Measurements from ENCODE around the gene MAN1C1.
A peak's percentile ranks its signal among the peaks of the same experiment; 100 is the strongest.

Gene MAN1C1

DNA sequence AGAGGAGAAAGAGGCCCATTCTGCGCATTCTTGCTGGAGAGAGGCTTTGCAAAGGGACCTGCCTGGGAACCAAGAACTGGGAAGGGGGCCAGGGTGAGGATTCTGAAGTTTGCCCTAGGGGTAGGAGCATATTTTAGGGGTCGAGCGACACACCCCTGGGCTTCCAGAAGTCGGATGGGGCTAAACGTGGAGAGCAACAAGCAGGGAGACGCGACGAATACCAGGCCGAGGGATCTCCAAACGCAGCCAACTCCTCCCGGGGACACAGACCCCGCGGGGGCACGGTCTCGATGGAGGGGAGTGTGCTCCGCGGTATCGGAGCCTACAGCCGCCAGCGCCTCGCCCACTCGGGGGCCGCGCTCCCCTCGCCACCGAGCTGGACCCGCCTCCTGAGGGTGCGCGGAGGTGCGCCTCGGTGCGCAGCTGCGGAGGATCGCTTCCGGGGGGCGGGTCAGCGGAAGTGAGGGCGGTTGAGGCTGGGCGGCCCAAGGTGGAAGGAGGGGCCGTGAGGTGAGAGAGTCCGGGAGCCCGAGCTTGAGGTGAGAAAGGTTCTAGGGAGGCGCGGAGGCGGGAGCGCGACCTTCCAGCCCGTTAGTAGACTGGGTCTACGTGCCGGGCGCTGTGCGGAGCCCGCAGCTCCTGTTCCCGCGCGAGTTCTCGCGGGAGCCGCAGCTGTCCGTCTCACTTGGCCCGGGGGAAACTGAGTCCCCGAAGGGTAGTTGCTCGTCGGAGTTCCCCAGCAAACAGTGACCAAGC lies 203.1 kb downstream of the MAN1C1 start, which contains the start of gene MTFR1L:
MTFR1L (plus strand) TSS at position 464 of the 756 bp plus-strand sequence. CDS start 3,151 bp downstream, outside the sequence.
- DNase-seq, result peak; percentile 91

DNA sequence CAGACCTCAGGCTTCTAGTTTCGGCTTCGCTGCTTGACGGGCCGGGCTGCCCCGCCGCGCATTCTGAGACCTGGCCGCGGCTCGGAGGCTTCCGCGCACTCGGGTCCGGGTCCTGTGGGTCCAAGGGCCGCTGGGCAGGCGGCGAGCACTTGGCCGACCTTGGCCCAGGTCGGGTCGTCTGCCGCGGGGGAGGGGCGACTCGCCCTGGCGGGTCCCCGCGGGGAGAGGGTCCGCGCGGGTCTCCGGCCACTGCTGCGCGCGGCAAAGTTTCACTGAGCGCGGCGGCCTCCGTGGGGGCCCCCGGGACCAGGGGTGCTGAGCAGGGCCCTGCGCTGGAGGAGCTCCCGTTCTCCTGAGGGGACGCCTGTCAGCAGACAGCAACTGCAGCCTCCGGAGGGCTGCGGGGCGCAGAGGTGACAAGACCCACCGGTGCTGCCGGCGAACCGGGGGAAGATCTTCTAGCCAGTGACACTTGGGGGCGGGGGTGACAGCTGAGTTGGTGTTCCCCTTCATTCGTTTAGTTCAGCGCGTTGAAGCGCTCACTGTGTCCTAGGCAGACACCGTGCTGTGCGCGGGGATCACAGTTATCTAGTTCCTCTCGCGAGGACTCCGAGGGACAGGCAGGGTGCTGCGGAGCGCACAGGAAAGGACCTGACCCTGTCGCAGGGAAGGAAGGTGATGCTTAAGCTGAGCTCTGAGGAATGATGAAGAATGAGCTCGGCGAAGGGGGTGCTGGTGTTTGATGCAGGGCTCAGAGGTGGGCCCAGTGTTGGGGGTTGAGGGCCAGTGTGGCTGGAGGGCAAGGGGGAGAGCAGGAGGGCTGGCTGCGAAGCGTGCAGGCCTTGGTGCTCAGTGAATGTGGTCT lies 203.9 kb downstream of the MAN1C1 start:
- peak; percentile 79 for DNase-seq

DNA sequence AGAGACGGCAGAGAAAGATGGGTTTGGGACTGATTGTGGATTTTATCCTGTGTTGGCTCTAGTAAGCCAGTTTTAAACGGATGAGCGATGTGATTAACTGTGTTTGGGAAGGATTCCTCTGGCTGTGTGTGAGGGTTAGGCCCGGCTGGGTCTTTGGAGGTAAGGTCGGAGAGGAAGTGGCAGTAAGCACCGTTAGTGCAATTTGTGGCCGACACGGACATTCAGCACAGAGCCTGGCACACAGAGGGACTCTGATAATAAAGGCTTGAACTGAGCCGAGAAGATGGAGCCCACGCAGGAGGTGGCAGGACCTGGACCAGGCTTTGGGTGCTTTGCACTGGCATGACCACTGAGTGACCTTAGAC lies 204.5 kb downstream of the MAN1C1 start:
- peak; percentile 68 for DNase-seq

DNA sequence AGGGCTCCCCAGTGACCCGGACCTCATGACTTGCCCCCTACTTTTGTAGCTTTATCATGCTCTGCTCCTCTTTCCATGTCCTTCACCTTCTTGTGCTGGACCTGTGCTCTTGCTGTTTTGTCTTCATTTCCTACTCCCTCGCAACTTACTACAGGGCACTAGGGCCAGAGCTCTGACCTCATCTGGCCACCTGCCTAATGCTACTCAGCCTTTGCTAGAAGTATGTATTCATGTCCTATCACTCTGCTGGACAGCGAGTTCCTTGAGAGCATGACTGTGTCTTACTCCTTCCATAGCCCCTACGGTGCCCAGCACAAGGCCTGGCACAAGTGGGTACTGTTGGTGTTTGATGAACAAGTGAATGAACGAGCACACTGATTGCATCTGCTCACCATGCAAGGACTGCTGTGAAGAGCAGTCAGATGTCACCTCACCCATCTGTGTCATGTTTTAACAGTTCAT lies 205.1 kb downstream of the MAN1C1 start:
- DNase-seq, result no peak

DNA sequence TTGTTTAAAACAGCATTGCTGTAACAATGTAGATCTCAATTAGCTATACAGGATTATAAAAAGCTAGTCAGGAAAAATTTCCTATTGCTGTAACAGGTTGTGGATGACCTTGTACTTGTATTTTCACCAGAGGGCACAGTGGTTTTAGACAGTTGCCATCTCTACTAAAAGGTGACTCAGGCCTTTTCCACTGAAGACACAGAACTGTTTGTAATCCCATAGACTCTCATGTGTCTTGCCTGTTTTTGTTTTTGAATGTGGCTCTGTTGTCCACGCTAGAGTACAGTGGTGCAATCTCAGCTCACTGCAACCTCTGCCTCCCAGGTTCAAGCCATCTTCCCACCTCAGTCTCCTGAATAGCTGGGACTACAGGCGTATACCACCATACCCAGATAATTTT lies 209.0 kb downstream of the MAN1C1 start:
- DNase-seq, result no peak

DNA sequence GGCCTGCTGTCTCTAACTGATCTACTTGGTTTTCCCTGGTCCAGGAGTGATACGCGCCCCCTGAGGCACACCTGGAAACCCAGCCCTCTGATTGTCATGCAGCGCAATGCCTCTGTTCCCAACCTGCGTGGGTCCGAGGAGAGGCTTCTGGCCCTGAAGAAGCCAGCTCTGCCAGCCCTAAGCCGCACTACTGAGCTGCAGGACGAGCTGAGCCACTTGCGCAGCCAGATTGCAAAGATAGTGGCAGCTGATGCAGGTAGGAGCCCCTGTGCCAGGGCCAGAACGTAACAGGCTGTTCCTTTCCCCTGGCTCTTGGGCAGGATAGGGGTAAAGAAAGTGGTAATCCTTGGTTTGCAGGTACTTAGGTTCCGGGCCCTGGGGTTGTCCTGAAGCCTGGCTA lies 210.0 kb downstream of the MAN1C1 start:
- DNase-seq, result no peak

DNA sequence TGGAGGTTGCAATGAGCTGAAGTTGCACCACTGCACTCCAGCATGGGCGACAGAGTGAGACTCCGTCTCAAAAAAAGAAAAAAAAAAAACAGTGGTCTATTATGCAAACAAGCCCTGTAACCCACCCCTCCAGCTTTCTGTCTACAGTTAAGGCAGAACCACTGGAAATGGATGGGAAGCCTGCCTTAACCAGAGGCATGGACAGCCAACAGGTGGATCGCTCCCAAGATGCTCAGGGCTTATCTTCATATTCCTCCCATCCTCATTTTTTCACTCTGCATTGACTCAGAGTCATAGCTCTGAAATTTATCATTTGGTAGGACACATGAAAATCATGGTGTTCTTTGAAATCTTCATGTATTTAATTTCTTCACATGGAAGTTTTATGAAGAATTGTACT lies 211.9 kb downstream of the MAN1C1 start:
- DNase-seq, result no peak

DNA sequence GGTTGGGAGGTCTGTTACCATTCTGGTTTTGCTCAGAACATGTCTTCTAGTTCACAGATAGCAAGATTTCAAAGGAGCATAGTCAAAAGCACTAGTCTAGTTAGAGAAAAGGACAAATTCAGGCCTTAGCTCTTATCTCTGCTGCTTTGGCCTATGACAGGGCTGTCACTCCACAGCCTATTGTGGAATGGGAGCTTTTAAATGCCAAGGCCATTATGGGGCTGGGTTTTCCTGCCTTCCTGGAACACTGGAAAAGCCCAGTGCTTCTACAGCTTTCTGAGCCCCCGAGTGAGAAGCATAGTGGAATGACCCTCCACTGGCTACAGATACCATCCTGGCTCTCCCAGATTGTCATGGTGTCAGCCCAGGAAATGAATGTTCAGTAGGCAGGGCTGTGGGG lies 212.5 kb downstream of the MAN1C1 start:
- no peak for DNase-seq

DNA sequence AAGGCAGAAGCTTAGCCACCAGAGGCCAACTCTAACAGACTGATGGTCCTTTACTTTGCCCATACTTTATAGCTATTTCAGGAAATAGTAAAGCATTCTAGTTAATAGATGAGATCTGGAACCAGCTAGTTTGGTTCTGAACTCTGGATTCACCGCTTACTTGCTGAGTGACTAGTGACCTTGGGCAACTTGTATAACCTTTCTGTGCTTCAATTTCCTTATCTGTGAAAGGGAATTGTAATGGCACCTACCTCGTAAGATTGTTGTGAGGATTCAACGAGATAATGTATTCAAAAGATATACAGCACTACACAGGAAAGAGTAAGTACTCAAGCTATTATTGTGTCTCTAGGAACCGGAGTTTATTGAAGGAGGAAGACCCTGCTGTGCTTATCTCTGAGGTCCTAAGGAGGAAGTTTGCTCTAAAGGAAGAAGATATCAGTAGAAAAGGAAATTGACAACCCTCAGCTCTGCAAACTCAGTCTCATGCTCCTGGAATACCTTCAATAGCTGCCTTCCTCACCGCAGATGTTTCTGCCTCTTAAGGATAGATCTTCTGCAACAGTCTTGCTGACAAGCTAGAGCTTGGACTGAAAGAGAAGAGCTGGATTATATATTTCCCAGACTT lies 215.1 kb downstream of the MAN1C1 start:
- DNase-seq, result no peak

DNA sequence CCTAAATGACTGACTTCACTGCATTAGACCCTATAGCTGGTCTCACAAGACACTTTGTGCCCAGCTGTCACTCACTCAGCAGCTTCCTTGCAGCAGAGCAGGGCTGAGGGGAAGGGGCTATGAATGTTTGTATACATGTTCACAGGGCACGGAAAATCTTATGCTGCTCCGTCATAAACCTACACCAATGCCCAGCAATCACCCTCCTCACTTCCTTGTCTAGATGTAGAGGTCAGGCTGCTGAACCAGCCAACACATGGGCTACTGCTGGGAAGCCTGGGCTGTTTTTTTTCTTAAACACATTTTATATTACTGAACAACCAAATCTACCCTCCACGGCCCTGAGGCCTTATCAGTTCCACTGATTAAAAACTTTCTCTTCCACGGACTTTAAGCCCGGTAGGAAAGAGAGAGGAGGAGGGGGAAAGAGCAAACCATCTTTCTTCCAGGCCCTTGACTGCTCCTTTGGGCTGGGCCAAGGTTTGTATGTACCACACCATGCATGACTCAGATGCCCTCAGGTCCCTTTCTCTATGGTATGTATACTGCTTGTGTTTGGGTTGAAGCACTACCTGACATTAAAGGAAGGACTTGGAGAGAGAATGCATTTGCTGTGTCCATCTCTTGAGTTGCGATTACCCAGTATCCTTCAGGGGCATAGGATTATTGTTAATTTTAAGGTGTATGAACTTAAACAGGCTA lies 215.9 kb downstream of the MAN1C1 start:
- DNase-seq, result no peak

DNA sequence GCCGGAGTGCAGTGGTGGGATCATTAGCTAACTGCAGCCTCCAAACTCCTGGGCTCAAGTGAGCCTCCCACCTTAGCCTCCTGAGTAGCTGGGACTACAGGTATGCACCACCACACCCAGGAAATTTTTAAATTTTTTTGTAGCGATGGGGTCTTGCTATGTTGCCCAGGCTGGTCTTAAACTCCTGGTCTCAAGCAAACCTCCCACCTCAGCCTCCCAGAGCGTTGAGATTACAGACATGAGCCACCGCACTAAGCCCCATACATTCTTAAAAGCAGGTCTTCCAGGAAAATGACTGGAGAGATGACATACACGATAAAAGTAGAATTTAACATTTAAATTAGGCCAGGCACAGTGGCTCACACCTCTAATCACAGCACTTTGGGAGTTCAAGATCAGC lies 216.6 kb downstream of the MAN1C1 start:
- DNase-seq, result no peak

Data from NCI-H82 (cell line).